ENCODE data around the gene HECW1.

The HECW1 gene

DNA sequence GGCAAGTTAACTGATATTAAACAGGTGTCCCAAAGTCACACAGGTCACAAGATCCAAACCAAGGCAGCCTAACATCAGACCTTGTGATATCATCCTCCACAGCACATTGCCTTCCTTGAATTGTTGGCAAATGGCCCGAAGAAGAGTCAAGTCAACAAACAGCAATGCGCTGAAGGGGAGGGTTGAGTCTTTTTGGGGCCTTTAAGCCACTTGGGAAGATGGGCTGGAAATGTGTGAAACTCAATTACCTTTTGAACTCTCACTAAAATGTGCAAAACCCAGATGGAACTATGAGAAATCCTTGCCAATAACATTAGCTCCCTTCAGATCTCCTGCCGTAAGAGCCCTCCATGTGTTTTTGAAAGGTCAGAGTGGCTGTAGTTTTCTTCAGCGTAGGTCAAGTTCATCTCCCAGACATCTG lies 422.6 kb downstream of the HECW1 start:
- H3K36me3 Mint-ChIP-seq = no peaks in the 10 kb centered on the region
- peaks cover 0 to 4% of the 10 kb centered on the region in 2 donors for H3K27me3 Mint-ChIP-seq
- no peaks in the 10 kb centered on the region for H3K4me1 Mint-ChIP-seq
- H3K4me3 Mint-ChIP-seq = no peak overlapping the region
- no peak overlapping the region for H3K27ac Mint-ChIP-seq
- H3K9me3 Mint-ChIP-seq = no peaks in the 10 kb centered on the region
- ATAC-seq (replicated peaks) (no peak), DNase-seq (no peak)

GRCh38 chr7:43535810-43536585 lies 423.6 kb downstream of the HECW1 start:
- Mint-ChIP-seq H3K27me3 (peaks cover 0 to 11% of the 10 kb centered on the region in 2 donors), H3K27ac (no peak overlapping the region), H3K4me3 (no peak overlapping the region), H3K36me3 (no peaks in the 10 kb centered on the region), H3K4me1 (no peaks in the 10 kb centered on the region), H3K9me3 (no peaks in the 10 kb centered on the region)
- DNase-seq = no peak
- ATAC-seq (replicated peaks) = no peak

GRCh38 chr7:43536773-43537172 lies 424.3 kb downstream of the HECW1 start:
- Mint-ChIP-seq H3K27ac (no peak overlapping the region), H3K27me3 (peaks cover 2 to 14% of the 10 kb centered on the region in 2 donors), H3K9me3 (no peaks in the 10 kb centered on the region), H3K4me3 (no peak overlapping the region), H3K36me3 (no peaks in the 10 kb centered on the region), H3K4me1 (no peaks in the 10 kb centered on the region)
- DNase-seq = no peak
- ATAC-seq (replicated peaks) = no peak

DNA sequence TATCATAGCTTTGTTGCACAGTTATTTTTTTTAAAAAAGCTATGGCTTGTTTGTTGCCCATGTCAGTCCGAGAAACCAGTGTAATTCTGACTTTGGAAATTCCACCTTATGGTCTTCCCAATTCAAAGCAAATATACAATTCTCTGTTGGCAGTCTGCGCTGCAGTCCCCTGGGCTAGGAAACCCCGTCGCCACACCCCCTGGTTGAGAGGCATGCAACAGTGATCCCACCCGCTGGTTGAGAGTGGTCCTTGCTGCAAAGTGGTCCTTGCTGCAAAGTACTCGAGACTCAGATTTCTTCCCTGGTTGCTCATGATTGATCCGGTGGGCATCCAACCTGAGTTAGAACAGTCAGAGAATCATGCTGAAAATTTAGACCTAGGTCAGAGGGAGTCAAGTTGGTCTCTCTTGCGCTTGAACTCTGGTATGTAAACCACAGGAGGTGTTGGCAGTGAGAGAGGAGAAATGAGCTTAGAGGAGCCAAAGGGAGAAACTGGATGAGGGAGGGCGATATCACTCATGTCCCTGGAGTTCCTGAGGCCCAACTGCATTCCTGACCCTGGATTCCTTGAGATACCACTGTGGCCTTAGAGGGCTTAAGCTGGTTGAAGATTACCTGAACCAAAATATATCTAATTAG lies 425.4 kb downstream of the HECW1 start:
- Mint-ChIP-seq H3K4me1 (no peaks in the 10 kb centered on the region), H3K27ac (no peak overlapping the region), H3K9me3 (no peaks in the 10 kb centered on the region), H3K36me3 (no peaks in the 10 kb centered on the region), H3K4me3 (no peak overlapping the region), H3K27me3 (peaks cover 11 to 18% of the 10 kb centered on the region in 2 donors)
- no peak for DNase-seq
- ATAC-seq (replicated peaks) = no peak

- DNase-seq (no peak), ATAC-seq (replicated peaks) (no peak)
- Mint-ChIP-seq H3K4me3 (no peak overlapping the region), H3K4me1 (no peaks in the 10 kb centered on the region), H3K27me3 (peaks cover 12 to 18% of the 10 kb centered on the region in 2 donors), H3K36me3 (no peaks in the 10 kb centered on the region), H3K27ac (no peak overlapping the region), H3K9me3 (no peaks in the 10 kb centered on the region)
These were observed 425.9 kb downstream of the HECW1 start for GRCh38 chr7:43538404-43538771.

- DNase-seq = no peak
- Mint-ChIP-seq H3K27ac (no peak overlapping the region), H3K4me3 (no peak overlapping the region), H3K27me3 (peaks cover 12 to 15% of the 10 kb centered on the region in 2 donors), H3K9me3 (no peaks in the 10 kb centered on the region), H3K36me3 (no peaks in the 10 kb centered on the region), H3K4me1 (no peaks in the 10 kb centered on the region)
- no peak for ATAC-seq (replicated peaks)
These were observed 428.0 kb downstream of the HECW1 start for GRCh38 chr7:43540471-43540870.

GRCh38 chr7:43542716-43543115 lies 430.3 kb downstream of the HECW1 start:
- Mint-ChIP-seq H3K27me3 (peaks cover 26% of the 10 kb centered on the region in 2 donors), H3K4me1 (no peaks in the 10 kb centered on the region), H3K27ac (no peak overlapping the region), H3K36me3 (peaks cover 0 to 3% of the 10 kb centered on the region in 2 donors), H3K9me3 (peaks cover 0 to 5% of the 10 kb centered on the region in 2 donors), H3K4me3 (no peak overlapping the region)
- no peak for ATAC-seq (replicated peaks)
- no peak for DNase-seq

- Mint-ChIP-seq H3K4me3 (no peak overlapping the region), H3K9me3 (peaks cover 0 to 5% of the 10 kb centered on the region in 2 donors), H3K4me1 (no peaks in the 10 kb centered on the region), H3K27me3 (peaks cover 25 to 42% of the 10 kb centered on the region in 2 donors), H3K27ac (no peak overlapping the region), H3K36me3 (peaks cover 0 to 3% of the 10 kb centered on the region in 2 donors)
- ATAC-seq (replicated peaks) (no peak), DNase-seq (no peak)
These were observed 433.8 kb downstream of the HECW1 start for GRCh38 chr7:43546231-43546630.

DNA sequence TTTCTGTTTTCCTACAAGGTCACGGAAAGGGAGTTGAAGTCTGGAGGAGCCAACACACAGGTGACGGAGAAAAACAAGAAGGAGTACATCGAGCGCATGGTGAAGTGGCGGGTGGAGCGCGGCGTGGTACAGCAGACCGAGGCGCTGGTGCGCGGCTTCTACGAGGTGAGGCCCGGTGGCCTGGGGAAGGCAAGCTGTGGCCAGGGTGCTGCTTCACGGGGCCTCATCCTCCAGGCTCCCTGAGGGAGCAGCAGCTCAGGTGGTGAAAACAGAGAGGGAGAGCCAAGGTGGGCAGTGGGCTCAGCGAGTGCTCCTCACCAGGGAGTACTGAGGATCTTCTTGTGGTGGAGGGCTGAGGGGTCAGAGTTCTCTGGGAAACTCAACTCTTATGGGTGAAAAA lies 438.0 kb downstream of the HECW1 start:
- H3K27me3 Mint-ChIP-seq = peaks cover 31 to 37% of the 10 kb centered on the region in 2 donors
- H3K9me3 Mint-ChIP-seq = peaks cover 0 to 5% of the 10 kb centered on the region in 2 donors
- peaks cover 0 to 3% of the 10 kb centered on the region in 2 donors for H3K36me3 Mint-ChIP-seq
- no peak overlapping the region for H3K4me3 Mint-ChIP-seq
- ATAC-seq (replicated peaks) (no peak), DNase-seq (no peak)
- no peaks in the 10 kb centered on the region for H3K4me1 Mint-ChIP-seq
- H3K27ac Mint-ChIP-seq = no peak overlapping the region

GRCh38 chr7:43552122-43552521 lies 439.7 kb downstream of the HECW1 start:
- H3K36me3 Mint-ChIP-seq = no peaks in the 10 kb centered on the region
- ATAC-seq (replicated peaks) = no peak
- DNase-seq = no peak
- H3K27me3 Mint-ChIP-seq = peaks cover 28 to 32% of the 10 kb centered on the region in 2 donors
- H3K9me3 Mint-ChIP-seq = peaks cover 0 to under 1% of the 10 kb centered on the region in 2 donors
- no peak overlapping the region for H3K4me3 Mint-ChIP-seq
- H3K4me1 Mint-ChIP-seq = no peaks in the 10 kb centered on the region
- no peak overlapping the region for H3K27ac Mint-ChIP-seq

DNA sequence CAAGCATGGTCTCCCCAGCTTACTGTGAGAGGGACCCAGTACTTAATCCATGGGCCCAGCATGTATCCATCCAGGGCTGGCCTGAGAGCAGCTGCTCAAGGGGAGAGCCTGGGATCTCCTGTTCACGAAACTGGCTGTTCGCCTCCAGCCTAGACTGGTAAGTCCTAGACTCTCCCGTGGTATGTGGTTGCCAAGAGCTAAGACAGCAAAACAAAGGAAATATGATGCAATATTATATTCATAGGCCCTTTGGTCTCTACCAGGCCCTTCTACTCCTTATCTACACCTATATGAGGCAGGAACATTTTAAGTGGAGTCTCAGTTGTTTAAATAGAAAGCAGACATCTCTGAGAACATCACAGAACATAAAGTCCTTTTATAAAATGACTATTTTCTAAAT lies 441.6 kb downstream of the HECW1 start:
- DNase-seq (no peak), ATAC-seq (replicated peaks) (no peak)
- Mint-ChIP-seq H3K36me3 (no peaks in the 10 kb centered on the region), H3K4me3 (no peak overlapping the region), H3K9me3 (no peaks in the 10 kb centered on the region), H3K27me3 (peaks cover 32 to 37% of the 10 kb centered on the region in 2 donors), H3K4me1 (no peaks in the 10 kb centered on the region), H3K27ac (no peak overlapping the region)

GRCh38 chr7:43554423-43554822 lies 442.0 kb downstream of the HECW1 start:
- ATAC-seq (replicated peaks) = no peak
- no peak for DNase-seq
- H3K9me3 Mint-ChIP-seq = no peaks in the 10 kb centered on the region
- no peak overlapping the region for H3K27ac Mint-ChIP-seq
- no peaks in the 10 kb centered on the region for H3K4me1 Mint-ChIP-seq
- no peak overlapping the region for H3K4me3 Mint-ChIP-seq
- peaks cover 32 to 37% of the 10 kb centered on the region in 2 donors for H3K27me3 Mint-ChIP-seq
- H3K36me3 Mint-ChIP-seq = no peaks in the 10 kb centered on the region

DNA sequence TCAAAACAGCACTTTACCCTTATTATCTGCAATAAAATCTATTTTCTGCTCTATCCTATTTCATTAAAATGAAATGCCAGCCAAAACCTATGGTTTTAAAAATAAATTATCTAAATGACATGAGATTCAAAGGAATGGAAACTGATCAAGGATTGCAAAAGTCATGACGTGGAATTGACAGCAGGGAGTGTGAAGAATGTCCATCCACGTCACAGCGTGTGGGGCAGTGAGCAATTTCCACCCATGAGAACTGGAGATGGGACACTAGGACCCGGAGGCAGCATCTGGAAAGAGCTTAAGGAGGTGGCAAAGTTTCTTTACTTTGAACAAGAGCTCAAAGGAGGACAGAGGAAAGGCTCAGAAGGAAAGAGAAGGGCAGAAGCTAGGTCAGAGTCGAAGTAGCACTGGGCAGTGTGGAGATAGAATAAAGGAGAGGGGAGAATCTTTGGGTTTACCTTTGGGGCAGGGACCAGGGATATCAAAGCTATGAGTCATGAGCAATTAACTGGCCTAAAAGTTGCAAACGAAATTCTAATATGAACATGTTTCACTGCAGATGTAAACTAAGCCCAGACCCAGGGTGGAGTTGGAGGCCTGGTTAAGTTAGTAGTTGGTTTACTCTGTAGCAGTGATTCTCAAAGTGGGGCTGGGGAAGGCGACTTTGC lies 445.5 kb downstream of the HECW1 start:
- no peak for ATAC-seq (replicated peaks)
- Mint-ChIP-seq H3K4me3 (no peak overlapping the region), H3K4me1 (no peaks in the 10 kb centered on the region), H3K9me3 (no peaks in the 10 kb centered on the region), H3K27ac (no peak overlapping the region), H3K36me3 (no peaks in the 10 kb centered on the region), H3K27me3 (peaks cover 34 to 39% of the 10 kb centered on the region in 2 donors)
- DNase-seq = no peak

GRCh38 chr7:43559171-43559945 lies 446.9 kb downstream of the HECW1 start:
- ATAC-seq (replicated peaks) = no peak
- H3K4me1 Mint-ChIP-seq = no peaks in the 10 kb centered on the region
- H3K4me3 Mint-ChIP-seq = no peak overlapping the region
- no peak overlapping the region for H3K27ac Mint-ChIP-seq
- H3K9me3 Mint-ChIP-seq = no peaks in the 10 kb centered on the region
- no peaks in the 10 kb centered on the region for H3K36me3 Mint-ChIP-seq
- DNase-seq = no peak
- peaks cover 35 to 45% of the 10 kb centered on the region in 2 donors for H3K27me3 Mint-ChIP-seq

Data from stimulated activated naive B cell treated with anti-CD40 and anti-IgM and Interleukin-4, amounts not matched to agents 10 μg/mL and 1 μg/mL and 100 μg/mL, for 72 hours (primary cell).